Glomerular visceral epithelial cell (primary cell): ENCODE results near the gene TPRN.

Experiments
- DNase-seq: peaks from one replicate; pipeline ENCODE4 v3.0.0-alpha.2; 2016; ENCODE audit errors: extremely low spot score

Gene TPRN

DNA sequence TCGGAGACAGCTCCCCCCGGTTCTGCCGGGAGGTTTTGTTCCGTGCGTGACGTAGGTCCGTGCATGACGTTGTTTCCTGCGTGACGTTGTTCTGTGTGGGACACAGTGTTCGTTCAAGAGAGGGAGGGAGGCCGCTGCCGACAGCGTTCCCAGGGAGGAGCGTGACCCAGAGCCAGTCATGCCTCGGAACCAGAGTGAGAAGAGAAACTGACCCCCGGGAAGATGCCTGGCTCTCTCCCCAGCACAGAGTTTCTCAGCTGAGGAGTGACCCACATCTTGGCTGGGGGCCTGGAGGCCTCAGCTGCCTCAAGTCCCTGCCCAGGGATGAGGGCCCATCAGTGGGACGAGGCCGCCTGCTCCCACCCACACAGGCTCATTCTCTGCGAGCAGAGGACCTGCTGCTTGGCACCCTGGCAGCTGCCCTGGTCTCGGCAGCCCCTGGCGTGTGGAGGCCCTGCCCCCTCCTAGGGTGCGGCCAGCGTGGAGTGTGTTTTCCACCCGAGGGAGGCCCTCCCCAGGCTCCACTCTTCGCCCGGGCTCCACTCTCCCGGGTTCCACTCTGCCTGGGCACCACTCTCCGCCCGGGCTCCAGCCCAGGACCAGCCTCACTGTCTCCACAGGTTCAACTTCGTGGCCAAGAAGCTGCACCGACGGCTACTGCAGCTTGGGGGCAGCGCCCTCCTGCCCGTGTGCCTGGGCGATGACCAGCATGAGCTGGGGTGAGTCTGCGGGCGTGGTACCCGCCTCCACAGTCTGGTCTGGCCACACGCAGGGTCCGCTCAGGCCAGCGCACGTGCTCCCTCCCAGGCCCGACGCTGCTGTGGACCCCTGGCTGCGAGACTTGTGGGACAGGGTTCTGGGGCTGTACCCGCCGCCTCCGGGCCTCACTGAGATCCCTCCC is 12.9 kb upstream of the TPRN start:
- no peak for DNase-seq

DNA sequence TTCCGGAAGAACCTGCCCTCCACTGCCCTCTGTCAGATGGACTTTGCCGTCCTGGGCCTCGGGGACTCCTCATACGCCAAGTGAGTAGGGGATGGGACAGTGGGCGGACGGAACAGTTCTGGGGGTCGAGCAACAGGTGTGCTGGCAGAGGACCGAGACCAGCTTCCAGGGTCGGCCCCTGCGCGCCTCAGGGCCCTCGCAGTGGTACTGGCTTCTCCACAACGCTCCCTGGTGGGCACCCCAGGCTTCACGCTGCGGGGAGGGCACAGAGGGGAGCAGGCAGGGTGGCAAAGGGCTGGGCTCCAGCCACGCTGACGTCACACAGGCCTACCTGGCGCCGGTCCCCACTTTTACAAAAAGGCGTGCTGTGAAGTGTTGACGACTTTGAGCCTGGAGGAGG is 12.0 kb upstream of the TPRN start:
- no peak for DNase-seq

DNA sequence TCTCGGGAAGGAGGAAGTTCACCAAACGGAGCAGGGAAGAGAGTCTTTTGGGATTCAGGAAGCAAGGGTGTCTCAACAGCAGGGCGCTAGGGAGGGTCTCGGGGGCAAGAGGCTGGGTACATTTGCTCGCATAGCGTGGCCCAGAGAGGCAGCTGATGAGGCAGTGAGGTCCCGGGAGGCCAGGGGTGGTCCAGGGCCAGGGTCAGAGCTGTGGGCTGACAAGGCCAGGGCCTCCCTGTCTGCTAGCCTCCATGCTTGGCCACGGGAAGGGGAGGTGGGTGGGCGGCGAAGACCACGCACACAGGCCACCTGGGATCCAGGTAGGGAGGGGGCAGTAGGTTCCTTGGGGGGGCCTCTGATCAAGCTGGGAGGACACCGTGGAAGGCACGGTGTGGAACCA is 11.0 kb upstream of the TPRN start:
- no peak for DNase-seq

DNA sequence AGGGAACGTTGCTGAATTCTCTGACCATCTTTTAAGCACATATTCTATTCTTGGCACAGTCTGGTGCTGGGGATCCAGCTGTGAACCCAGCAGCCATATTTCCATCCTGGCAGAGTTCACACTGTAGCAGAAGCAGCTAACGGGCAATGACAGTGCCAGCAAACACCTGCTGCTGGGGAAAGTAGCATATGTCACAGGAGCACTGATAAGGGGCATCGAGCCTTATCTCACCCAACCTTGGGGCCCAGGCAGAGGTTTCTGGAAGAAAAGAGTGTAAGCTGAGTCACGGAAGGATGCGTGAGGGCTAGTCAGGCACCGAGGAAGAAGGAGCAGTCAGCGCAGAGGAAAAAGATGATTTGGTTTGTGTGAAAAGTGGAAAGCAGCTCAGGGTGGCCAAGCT is 6.1 kb upstream of the TPRN start:
- DNase-seq: no peak

DNA sequence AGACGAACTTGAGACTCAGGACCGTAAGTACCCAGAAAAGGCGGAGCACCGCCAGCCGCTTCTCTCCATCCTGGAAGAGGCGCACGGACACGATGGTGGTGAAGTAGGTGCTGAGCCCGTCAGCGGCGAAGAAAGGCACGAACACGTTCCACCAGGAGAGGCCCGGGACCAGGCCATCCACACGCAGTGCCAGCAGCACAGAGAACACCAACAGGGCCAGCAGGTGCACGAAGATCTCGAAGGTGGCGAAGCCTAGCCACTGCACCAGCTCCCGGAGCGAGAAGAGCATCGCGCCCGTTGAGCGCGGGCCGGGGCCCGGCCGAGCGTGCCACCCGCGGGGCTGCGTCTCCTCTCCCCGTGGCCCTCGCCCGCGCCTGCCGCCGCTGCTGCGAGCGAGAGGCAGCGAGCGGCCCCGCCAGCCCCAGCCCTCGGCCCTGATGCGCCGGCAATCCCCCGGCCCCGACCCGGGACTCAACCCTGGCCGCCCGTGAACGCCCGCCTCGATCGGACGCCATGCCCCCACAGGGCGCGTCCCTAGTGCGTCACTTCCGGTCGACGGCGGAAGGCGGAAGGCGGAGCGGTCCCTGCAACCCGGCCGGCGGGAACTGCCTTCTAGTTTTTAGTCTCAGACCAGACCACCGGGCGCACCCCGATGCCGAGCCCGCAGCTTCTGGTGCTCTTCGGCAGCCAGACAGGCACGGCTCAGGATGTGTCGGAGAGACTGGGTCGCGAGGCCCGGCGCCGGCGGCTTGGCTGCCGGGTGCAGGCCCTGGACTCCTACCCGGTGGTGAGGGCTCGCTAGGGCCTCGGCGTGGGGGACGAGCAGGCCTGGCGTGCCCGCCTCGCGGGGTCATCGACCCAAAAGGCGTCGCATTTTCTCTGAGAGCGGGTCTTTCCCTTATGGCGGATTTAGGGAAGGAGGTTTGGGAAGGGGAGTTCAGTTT is 4.9 kb upstream of the TPRN start, which contains the start of the genes NDOR1 and TMEM203:
Gene NDOR1, plus strand, starts transcription at position 575 of the 944 bp plus-strand sequence. Its CDS starts 78 bp downstream, at position 653.
Gene TMEM203, minus strand, starts transcription at position 523 of the 944 bp plus-strand sequence. Its CDS starts 234 bp downstream, at position 289.
- DNase-seq: peak; percentile 77

DNA sequence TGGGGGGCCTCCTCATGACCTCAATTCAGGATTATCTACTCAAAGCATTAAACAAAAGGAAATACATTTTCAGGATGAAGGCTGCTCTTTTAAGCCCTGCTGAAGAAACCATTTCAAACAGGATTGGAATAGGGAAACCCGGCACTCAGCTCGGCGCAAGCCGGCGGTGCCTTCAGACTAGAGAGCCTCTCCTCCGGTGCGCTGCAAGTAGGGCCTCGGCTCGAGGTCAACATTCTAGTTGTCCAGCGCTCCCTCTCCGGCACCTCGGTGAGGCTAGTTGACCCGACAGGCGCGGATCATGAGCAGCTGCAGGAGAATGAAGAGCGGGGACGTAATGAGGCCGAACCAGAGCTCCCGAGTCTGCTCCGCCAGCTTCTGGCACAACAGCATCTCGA is 4.2 kb upstream of the TPRN start:
- DNase-seq: no peak

DNA sequence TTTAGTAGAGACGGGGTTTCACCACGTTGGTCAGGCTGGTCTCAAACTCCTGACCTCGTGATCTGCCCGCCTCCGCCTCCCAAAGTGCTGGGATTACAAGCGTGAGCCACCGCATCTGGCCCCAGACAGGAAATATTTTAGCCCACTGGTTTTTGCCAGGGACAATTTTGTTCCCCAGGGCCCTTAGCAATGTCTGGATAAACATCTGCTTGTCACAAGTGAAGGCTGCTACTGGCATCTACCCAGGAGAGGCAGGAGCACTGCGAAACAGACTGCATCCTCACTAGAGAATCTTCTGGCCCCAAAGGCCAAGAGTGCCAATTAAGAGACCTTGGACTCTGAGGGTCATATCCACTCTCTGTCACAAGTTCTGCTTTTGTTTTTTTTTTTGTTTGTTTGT is 2.4 kb upstream of the TPRN start:
- DNase-seq: no peak

DNA sequence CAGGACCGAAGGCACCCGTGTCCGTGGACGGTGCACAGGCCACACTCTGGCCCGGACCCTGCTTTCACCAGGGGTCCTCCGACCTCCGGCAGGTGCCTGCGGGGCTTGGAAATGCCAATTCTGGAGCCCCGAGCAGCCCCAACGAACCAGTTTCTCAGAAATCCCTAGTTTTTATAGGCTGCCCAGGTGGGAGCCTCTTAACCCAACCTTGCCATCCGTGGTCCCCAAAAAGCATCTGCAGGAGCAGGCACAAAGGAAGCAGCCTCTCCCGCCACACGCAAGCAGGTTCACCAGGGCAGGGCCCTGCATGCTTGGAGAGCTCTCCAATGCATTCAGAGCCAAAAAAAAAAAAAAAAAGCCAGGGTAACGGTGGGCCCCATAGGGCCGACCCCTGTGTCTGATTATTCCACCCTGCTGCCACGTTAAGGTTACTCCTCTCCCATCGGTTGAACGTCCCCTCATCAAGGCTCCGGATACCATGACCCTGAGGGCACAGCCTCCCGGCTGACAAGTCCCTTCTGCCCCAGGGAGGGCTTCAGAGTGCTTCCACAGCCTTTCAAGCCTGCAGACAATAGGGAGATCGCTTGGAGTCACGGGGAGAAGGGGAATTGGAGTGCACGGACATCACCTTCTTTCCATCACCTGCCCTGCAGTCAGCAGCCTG is 796 bp upstream of the TPRN start:
- DNase-seq: no peak

DNA sequence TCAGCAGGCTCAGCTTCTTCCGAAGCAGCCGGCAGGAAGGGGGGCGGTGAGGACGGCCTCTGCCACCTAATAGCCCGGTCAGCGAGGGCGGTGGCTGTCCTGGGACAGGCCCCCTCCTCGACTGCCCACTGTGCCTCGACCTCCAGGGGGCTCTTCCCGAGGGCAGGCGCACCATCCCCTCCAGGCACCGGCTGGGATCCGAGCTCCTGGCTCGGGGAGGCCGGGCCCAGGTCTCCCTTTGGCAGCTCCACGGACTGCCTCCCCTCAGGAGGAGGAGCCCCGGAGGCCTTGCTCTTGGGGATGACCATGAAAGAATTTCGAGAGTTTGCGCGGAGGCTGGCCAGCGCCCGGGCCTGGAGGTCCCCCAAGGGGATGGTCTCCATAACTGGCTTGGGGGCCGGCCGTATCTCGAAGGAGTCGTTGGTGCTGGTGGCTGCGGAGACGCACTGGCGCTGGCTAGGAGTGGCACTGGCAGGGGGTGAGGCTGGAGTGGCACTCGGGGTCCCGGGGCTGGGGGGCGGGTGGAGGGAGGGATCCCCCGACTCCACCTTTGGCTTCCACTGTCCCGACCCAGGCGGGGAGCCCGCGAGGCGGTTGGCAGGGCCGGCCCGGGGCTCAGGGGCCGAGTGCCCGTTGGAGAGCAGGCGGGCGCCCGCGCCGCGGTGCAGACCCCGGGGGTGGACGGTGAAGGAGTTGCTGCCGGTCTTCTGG is 975 bp downstream of the TPRN start:
- DNase-seq: no peak

DNA sequence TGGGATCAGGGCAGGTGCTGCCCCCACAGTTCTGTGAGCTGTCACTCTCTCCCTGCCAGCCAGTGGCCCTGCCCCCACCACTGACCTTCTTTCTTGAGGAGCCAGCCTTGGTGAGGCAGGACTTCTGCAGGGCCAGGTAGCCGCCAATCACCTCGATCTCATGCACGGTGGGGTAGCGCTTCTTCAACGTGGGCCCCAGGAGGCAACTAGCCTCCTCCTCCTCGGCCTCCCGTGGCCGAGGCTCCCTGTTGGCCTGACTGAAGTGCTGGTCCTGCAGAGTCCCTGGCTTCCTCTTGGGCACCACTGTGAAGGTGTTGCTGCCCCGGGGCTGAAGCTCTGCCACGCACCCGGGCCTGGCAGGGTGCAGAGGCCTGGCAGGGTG is 1.6 kb downstream of the TPRN start:
- no peak for DNase-seq

DNA sequence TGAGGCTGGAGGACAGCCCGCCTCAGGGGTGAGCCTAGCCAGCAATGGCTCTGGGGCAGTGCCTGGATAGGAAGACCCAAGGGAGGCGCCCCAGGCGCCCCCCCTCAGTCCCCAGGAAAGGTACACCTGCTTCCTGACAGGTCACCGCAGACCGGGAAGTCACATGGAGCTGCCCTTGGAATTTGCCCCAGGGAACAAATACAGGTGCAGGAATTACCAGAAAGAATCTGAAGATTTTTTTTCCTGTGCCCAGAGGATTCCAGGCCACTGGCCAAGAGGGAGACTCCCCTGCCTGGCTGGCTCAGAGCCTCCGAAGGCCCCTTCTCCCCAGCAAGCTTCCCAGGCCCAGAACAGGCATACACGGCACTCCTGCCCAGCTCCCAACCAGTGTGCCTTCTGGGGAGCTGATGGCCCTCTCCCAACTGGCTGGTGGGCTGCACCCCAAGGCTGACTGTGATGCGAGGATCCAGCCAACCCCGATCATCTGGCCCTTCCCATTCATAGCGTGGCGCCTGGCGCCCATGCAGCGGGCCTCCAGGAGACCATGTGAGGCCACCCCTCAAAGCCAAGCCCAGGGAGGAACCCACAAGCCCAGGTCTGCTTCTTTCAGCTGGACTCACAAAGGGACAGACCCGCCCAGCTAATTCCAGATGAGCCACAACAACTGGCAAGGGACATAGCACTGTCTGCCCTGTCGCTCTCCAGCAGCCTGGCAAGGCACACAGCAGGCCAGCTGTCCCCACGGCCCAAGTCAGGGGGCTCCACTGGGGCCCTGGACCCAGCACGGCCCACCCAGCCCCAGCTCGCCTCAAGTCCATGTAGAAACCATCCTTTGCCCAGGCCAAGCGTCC is 2.3 kb downstream of the TPRN start:
- no peak for DNase-seq

DNA sequence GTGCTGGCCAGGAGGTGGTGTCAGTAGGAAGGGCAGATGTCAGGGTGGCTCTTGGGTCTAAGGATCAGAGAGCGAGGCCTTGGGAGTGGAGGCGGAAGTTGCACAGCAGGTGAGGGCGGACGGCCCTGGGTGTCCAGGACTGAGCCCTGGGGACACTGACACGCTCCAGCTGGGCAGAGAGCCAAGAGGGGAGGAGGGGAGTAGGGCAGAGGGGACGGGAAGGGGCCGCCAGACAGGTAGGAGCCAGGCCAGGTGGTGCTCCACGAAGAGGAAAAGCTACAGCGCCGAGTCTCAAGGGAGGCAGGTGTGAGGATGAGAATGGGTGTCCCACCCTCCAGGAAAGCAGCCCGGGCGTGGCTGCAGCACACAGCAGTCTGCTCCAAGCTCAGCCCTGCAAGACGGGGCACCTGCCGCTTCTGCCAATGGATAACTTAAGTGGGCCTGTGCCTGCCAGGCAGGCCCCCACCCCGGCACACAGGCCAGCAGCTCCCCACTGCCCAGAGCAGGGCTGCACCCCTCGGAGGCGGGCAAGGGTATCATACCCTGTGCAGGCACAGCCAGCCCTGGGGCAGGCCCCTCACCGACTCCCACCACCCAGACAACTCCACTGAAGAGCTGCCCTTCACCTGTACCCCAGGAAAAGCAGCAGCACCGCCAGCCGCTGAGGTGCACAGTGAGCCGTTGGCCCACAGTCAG is 4.9 kb downstream of the TPRN start:
- DNase-seq: no peak

DNA sequence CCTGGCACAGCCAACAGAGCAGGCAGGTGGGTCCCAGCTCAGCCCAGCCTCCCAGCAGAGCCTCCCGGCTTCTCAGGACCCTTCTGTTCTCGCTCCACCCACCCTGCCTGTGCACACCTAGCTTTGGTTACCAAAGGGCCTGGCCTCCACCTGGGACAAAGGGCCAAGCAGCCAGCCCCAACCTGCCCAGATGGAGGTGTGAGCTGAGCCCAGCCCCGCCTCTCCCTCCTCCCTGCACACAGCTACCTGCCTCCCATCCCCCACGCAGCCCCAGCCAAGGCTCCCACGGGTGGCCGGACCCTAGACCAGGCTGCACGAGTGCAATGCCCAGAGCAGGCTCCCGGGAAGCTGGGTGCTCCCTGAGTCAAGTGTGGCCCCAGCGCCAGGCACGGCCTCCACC is 5.6 kb downstream of the TPRN start:
- DNase-seq: no peak

DNA sequence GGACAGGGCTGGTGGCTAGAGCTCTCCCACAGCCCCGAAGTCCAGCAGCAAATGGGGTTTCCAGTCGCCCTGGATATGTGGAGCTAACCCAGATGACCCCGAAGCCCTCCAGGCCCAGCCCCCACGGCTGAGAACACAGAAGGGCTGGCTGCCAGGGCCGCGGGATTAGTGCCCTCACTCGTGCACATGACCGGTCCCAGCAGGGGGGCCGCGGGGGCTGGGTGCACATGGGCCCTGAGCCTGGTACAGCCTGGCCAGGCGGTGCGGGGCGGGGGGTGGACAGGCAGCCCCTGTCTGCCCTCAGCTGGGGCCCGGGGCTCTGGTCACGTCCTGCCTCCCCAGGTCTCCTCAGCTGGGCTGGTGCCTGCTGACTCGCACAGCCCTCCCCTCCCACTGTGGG is 6.2 kb downstream of the TPRN start:
- DNase-seq: peak; percentile 33

DNA sequence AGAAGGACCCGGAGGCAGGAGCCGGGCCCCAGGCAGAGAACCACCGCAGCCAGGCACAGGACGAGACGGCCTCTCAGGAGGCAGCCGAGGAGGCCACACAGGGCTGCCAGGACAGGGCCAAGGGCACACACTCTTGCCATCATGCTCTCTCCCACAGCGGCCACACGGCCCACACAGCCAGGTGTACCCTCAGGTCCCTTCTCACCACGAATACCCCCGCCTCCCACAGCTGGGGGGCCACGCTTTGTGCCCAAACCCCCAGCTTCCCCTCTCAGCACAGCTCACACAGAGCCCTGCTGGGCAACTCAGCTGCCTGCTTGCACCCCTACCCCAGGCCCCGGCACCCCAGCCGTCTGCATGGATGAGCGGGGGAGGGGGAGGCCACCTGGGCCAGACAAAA is 6.8 kb downstream of the TPRN start:
- no peak for DNase-seq

DNA sequence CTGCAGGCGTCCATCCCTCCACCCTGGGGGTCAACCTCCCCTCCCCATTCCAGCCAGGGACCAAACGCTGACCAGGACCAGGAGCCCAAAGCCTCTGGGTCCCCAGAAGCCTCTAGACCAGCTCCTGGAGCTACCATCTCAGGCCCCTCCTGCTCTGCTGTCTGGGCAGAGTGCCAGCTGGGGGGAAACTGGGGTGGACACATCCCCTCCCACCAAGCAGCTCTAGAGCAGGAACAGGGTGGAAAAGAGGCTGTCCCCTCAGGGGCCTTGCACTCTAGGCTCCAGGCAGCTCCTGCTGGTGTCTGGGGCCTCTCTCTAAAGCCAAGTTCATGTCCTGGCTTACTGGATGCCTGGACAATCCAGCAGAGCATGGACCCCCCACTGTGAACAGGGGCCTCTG is 7.7 kb downstream of the TPRN start:
- no peak for DNase-seq

DNA sequence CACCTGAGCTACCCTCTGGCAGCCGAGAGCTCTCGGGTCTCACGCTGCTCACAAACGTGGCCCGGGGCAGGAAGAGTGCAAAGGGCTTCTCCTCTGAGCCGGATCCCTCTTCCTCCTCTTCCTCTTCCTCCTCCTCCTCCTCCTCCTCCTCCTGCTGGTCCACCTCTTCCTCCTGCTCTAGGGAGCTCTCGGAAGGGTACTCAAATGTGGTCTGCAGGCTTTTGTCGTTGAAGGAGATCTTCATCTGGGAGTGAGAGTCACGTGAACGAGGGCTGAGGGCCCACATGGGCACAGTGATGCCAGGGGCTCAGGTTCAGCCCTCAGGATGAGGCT is 8.1 kb downstream of the TPRN start:
- DNase-seq: no peak

DNA sequence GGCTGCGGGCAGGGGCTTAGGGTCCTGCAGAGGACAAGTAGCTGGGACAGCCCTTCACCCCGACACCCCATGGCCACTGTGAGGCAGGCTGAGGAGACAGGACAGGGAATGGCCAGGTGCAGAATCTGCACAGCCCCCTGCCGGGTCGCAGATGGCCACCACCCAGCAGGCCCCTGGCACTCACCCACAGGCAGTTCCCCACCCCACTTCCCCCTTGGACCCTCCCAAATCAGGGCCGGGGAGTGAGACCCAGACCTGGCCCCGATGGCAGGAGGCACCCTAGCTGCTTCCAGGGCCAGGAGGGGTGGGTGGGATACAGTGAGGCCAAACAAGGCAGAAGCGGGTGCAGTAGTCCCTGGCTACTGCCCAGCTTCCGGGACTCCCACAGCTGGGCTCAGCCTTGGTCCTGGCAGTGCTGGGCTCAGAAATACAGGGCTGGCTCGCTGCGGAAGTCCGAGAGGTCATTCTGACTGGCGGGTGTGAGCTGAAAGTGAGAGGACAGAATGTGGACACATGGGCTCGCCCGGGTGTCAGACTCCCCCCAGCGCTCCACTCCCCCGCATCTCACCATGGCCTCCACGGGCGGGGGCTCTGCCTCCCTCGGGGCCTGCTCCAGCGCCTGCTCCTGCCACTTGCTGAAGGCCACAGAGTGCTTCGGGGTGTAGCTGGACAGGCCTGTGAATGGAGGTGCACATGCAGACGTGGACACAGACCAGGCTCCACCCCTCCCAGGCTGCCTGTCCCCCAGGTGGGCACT is 8.7 kb downstream of the TPRN start:
- DNase-seq: no peak

DNA sequence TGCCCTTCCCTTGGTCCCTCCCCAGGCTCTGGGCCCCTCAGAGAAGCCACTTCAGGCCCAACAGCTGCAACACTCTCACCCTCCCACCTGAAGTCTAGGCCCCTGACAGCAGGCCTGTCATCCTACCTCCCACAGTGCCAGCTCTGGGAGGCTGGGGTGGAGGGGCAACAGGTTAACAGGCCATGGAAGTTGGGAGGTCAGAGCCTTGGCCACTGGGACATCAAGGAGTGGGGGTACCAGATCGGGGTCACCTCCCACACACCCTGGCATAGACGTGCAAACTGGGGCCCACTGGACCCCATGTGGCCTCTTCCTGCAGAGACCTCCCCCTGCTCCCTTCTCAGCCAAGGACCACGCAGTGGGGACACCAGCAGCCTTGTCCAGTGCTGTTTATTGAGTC is 9.3 kb downstream of the TPRN start:
- no peak for DNase-seq
